CMK (cell line): ENCODE results near the gene PBX1.

Source experiments
- DNase-seq: peaks from one replicate; pipeline ENCODE4 v3.0.0-alpha.2; 2010; ENCODE audit warnings: low read depth

Gene PBX1

GRCh38 chr1:164670786-164671185 is 111.8 kb downstream of the PBX1 start:
- no peak for DNase-seq

GRCh38 chr1:164671323-164671965 is 112.5 kb downstream of the PBX1 start:
- no peak for DNase-seq

- no peak for DNase-seq
Observed at GRCh38 chr1:164671966-164672571, 113.1 kb downstream of the PBX1 start.

GRCh38 chr1:164672588-164672987 is 113.6 kb downstream of the PBX1 start:
- no peak for DNase-seq

- DNase-seq: peak; percentile 21
Observed at GRCh38 chr1:164673584-164674214, 114.7 kb downstream of the PBX1 start.

GRCh38 chr1:164675342-164675904 is 116.4 kb downstream of the PBX1 start:
- DNase-seq: no peak

- no peak for DNase-seq
Observed at GRCh38 chr1:164678136-164678700, 119.2 kb downstream of the PBX1 start.

- no peak for DNase-seq
Observed at GRCh38 chr1:164682570-164682969, 123.6 kb downstream of the PBX1 start.

- no peak for DNase-seq
Observed at GRCh38 chr1:164683235-164683634, 124.3 kb downstream of the PBX1 start.

GRCh38 chr1:164685266-164686035 is 126.5 kb downstream of the PBX1 start:
- no peak for DNase-seq

- DNase-seq: no peak
Observed at GRCh38 chr1:164687777-164688176, 128.8 kb downstream of the PBX1 start.

GRCh38 chr1:164688791-164689190 is 129.8 kb downstream of the PBX1 start:
- no peak for DNase-seq

- DNase-seq: no peak
Observed at GRCh38 chr1:164689672-164690511, 130.9 kb downstream of the PBX1 start.

GRCh38 chr1:164692420-164692819 is 133.4 kb downstream of the PBX1 start:
- no peak for DNase-seq

GRCh38 chr1:164693564-164694359 is 134.8 kb downstream of the PBX1 start:
- no peak for DNase-seq

GRCh38 chr1:164694505-164694904 is 135.5 kb downstream of the PBX1 start:
- no peak for DNase-seq

- no peak for DNase-seq
Observed at GRCh38 chr1:164695956-164696665, 137.1 kb downstream of the PBX1 start.

- no peak for DNase-seq
Observed at GRCh38 chr1:164699815-164700491, 141.0 kb downstream of the PBX1 start.

- DNase-seq: no peak
Observed at GRCh38 chr1:164700683-164701082, 141.7 kb downstream of the PBX1 start.
